RCC 7860 (cell line): Measurements from ENCODE around the gene SVEP1.
"Not testable (repeated sequence)": the region's sequence is repeated elsewhere in the genome, so short reads cannot be mapped to it uniquely, and the experiment has no call there.

ENCODE experiments used
- DNase-seq: peaks from one replicate; pipeline ENCODE4 v3.0.0-alpha.2; 2015; ENCODE audit warnings: low spot score
- FAIRE-seq: peaks from 2 replicates; lab custom pipeline; 2012; peaks lifted over from hg19 to GRCh38; lab: Jason Lieb, UNC

The SVEP1 gene

DNA sequence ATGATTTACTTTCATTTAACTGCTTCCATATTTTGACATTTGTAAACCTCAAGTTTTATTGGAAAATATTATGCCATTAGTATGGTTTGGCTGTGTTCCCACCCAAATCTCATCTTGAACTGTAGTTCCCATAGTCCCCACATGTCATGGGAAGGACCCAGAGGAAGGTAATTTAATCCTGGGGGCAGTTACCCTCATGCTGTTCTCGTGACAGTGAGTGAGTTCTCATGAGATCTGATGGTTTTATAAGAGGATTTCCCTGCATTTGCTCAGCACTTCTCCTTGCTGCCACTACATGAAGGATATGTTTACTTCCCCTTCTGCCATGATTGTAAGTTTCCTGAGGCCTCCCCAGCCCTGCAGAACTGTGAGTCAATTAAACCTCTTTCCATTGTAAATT, 48.3 kb downstream of the SVEP1 start:
- not testable (repeated sequence) for FAIRE-seq, DNase-seq

DNA sequence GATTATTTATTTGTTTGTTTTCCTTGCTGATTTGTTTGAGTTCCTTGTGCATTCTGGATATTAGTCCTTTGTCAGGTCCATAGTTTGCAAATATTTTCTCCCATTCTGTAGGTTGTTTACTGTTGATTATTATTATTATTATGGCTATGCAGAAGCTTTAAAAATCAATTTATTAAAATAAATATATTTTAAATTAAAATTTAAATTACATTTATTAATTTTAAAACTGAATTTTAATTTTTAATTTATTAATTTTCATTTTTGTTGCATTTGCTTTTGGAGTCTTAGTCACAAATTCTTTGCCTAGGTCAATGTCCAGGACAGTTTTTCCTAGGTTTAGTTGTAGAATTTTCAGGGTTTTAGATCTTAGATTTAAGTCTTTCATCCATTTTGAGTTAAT, 50.9 kb downstream of the SVEP1 start:
- FAIRE-seq (no peak), DNase-seq (no peak)

DNA sequence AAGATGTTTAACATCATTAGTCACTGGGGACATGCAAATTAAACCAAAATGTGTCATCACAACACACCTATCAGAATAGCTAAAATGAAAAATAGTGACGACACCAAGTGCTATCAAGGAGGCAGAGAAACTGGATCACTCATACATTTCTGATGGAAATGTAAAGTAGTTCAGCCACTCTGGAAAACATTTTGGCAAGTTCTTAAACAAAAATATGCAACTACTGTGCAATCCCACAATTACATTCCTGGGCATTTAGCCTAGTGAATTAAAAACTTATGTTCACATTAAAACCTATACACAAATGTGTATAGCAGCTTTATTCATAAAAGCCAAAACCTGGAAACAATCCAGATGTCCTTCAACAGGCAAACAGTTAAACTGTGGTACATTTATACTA, 53.1 kb downstream of the SVEP1 start:
- FAIRE-seq (no peak), DNase-seq (no peak)

DNA sequence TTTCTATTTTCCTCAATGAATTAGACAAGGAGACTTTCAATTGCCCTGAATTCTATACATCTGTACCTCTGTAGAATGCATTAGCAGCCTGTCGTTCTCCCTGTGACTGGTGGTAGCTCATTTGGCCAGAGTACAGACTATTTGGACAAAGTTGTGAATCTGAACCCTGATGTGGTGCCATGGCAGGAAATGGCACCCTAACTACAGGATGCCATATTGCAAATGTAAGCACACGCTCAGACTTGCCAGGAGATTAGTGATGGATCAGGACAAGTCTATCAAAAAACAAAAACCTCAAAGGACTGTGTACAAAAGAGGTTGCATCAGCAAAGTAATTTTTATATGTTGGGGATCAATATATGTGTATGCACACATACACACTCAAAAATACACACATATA, 58.3 kb downstream of the SVEP1 start:
- no peak for FAIRE-seq
- no peak for DNase-seq

DNA sequence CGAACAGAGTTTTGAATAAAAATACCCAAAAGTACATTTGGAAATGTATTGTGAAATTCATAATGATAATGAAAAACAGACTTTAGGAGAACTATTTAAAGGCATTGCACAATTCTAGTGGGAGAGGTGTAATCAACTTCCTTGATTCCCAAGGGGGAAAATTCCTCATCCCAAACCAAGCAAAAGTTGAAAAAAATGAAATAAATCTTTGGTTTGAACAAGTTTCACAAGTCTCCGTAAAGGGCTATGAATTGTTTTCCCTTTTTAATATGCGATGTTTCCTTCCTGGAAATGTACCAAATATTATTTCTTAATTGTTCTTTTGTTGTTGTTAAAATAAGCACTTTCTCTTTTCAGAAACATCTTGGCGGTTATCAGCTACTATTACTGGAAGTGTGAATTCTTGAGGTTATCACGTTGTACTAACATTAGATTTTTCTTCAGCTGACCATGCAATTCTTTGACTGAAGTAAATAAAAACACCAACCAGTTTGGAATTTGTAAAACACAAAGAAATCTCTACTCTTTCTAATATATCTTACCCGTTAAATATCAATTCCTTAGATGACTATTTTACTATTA, 59.3 kb downstream of the SVEP1 start:
- DNase-seq (no peak), FAIRE-seq (no peak)

DNA sequence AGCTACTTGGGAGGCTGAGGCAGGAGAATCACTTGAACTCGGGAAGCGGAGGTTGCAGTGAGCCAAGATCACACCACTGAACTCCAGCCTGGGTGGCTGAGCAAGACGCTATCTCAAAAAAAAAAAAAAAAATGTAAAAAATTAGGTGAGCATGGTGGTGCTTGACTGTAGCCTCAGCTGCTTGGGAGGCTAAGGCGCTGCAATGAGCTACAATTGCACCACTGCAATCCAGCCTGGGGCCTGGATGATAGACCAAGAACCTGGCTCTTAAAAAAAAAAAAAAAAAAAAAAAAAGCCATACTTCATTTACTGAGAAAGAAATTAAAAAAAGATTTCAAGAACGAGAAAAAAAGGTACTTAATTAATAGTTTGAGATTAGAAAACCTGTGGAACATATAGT, 62.1 kb downstream of the SVEP1 start:
- no peak for DNase-seq
- peak; percentile 7 for FAIRE-seq

DNA sequence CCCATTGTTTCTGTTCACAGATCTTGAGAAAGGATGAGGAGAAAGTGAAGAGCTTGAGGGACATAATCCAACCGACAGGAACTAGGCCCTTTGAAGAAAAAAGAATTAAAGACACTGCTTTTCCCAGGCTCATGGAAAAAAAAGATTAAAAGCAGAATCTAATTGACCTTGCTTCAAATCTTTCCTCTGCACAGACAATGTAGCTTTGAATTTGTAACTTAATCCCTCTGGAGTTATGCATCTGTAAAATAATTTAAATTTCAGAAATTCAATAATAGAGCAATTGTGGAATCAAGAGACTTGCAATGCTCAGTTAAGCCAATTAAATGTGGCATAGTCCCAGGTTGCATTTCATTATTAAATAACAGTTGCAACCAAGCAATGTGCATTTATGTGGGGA, 64.6 kb downstream of the SVEP1 start:
- no peak for FAIRE-seq

DNA sequence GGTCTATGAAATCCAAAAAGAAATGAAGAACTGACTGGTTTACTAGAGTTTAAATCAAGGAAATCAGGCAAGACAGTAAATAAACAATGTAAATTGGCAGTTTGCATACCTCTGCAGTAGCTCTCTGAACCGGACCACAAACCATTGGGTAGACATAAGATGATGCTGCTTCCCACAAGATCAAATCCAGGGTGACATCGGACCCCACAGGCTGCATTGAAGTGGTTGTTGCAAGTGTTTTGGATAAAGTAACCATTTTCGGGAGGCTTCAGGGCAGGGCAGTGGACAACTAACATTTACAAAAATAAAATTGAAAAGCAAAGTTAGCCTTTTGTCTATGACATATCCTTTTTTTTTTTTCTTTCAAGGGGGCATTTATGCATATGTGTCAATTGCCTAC, 66.7 kb downstream of the SVEP1 start:
- no peak for DNase-seq
- no peak for FAIRE-seq

More for the DNA sequence above, 64.6 kb downstream of the SVEP1 start:
- DNase-seq: no peak

DNA sequence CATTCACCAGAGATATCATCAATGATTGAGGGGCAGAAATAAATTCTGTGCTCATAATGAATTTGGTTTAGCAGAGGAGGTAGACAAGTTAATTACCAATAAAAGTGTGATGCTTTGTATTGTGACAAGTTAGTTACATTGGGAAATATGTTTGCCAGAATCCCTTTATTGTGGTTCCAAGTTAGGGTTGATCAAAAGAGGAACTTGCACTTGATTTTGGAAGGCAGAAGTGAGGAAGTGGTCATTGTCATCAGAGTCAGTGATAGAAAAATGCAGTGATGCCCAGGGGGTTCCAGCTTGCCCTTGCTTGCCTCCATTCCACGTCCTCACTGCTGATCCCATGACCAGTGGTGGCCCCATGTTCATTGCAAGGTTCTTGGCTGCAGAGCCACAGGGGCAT, 69.7 kb downstream of the SVEP1 start:
- DNase-seq (no peak), FAIRE-seq (no peak)

DNA sequence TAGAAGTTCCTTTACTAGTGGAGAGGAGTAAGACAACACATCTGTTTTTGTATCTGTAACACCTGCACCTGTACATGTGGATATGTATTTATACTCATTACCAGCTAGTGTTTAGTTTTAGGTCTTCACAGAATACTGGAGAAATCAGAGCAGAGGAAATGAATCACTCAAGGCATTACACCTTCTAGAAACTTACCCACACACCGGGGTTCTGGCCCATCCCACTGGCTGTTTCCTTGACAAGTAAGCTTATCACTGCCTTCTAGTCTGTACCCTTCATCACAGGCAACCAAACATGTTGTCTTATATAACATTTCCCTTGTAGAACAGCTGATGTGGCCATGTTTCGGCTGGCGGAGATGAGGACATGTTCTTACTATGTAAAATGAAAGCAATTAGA, 76.7 kb downstream of the SVEP1 start:
- no peak for DNase-seq

DNA sequence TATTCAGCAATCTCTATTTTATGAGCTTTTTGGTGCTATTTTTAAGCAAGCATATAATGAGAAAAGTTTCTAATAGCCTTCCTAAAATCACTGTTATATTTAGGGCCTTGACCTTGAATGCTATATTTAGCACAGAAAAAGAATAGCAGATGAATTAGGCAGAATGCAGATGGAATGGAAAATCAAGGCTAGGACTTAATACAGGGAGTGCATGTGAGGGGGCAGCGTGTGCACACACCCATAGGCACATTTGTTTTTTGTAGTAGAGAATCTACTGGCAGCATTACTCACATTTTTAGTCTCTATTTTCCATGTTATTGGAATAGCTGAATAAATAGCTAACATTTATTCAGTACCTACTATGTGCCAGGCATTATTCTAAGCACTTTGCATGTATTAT, 79.9 kb downstream of the SVEP1 start:
- no peak for DNase-seq
- FAIRE-seq: no peak

More for the DNA sequence above, 76.7 kb downstream of the SVEP1 start:
- FAIRE-seq: no peak

DNA sequence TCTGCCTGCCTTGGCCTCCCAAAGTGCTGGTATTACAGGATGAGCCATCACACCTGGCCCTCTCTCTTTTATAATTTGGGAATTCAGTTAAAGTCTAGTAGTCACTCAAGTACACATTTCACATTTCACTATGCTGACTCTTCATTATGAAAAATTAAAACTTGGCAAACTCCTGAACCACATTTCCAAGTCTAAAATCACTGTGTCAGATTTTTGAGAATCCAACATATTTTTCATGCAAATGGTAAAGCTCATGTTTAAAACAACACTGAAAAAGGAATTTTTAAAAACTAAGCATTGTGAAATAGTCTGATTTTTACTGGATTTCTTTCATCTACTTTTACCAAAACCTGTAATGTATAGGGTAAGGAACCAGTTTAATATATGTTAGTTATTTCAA, 92.3 kb downstream of the SVEP1 start:
- DNase-seq: no peak
- FAIRE-seq: no peak

DNA sequence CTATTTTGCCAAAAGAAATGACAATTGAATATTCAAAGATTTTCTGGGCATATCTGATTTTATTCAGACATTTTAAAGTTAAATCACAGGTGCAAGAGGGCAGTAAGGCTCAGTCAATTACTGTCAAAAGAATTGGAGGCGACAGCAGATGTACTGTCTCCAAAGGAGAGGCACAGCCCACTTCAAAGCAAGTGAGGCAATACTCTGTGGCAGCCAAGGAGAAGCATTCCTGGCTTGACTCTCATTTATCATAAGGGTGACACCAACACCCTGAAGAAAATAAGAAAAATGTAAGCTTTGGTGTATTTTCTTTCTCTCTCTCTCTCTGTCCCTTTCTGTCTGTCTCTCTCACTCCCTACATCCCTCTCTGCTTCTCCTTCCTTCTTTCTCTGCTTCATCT, 93.3 kb downstream of the SVEP1 start:
- no peak for DNase-seq
- no peak for FAIRE-seq

DNA sequence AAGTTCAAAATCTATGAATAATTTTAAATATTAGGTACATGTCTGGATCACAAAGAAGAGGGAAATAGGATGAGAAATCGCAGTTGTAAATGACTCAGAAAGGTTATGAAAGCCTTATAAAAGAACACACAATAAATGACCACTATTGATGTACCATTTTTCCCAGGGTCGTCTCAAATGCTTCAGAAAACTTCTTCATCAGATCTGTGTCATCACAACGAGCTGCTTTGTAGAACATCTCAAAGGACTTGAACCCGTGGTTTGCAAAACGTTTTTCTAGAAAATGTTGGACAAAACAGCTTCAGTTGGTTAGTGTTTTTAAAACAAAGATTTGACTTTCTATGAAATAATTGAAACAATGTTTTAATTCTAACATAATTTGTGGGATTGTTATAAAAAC, 100.1 kb downstream of the SVEP1 start:
- FAIRE-seq (no peak), DNase-seq (no peak)

DNA sequence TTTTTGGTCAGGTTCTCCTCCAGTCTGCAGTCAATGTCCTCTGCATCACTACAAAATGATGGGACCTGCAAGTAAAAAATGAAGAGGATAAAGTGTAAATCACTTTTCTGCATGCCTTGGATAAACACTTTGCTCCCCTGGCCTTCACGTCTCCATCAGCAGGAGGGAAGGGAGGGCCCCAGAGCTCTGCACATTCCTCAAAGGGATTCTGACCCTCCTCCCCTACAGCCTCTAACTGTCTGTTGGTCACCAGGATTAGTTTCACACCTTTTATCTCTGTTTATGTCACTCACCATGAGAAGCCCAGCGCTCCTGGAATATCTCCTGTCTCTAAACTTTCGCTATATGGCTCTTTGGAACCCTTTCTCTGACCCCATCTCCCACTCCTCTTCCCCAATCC, 103.3 kb downstream of the SVEP1 start:
- FAIRE-seq (no peak), DNase-seq (no peak)

DNA sequence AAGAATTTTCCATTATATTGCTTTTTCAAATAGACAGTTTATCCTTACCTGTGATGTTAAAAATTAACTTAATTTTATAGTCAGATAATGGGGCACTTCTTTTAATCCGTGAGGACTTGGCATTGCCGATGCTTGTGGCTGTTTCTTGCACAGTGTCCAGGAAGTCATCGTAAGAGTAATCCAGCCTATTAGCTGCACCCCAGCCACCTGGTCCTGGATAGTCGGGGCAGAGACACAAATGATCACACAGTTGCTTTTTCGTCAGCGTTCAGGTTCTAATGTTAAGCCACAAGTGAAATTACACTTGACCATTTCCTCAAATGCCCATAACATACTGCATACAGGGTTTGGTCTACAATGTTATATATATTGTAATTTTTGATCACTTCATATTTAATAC, 107.4 kb downstream of the SVEP1 start:
- FAIRE-seq: no peak
- no peak for DNase-seq

DNA sequence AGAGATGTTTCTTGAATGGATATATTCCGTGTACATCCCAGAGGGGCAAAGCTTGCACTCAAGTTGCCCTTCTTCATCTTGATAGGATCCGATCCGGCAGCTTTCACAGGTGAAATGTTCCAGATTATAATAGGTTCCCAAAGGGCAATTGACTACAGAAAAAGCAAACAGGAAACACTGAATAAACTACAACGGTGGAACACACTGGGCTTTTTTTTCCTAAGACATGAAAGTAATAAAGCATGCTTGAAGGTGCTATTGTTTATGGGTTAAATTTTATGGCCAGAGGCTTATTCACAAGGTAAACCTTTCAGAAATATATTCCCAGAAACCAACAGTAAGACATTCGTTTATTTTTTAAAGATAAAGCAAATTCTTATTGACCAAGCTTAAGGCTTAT, 110.6 kb downstream of the SVEP1 start:
- no peak for DNase-seq
- no peak for FAIRE-seq

DNA sequence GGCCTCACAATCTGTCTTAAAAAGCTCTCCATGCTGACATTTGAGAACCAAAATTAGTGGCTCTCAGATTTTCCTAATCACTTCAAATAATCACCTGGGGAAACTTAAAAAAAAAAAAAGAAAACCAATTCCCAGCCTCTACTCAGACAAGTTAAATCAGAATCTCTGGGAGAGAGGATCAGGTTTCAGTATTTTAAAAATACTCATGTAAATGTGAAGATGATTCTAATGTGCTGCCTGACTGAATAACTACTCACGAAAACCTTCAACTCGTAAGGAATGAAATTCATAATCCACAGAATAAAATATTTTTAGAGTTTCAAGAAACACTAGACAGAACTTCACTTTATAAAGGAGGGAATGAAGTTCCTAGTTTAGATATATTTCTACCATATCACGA, 114.4 kb downstream of the SVEP1 start:
- FAIRE-seq (no peak), DNase-seq (no peak)

DNA sequence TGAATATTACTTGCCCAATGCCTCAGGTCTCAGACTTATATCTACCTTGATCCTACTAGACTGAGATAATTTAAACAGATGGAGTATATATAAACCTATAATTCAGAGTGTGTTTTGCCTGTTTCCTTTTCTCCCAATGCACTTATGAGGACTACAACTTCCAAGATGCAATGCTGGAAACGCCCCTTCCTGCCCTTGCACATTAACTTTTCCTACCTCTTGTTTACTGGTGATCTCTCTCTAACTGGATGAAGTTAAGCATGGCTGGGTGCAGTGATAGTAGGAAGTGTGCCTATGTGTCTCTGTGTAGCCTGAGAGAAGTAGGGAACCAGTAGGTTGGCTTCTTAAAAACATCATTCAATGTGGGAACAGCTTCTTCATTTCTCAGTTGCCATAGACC, 115.2 kb downstream of the SVEP1 start:
- no peak for DNase-seq
- no peak for FAIRE-seq

DNA sequence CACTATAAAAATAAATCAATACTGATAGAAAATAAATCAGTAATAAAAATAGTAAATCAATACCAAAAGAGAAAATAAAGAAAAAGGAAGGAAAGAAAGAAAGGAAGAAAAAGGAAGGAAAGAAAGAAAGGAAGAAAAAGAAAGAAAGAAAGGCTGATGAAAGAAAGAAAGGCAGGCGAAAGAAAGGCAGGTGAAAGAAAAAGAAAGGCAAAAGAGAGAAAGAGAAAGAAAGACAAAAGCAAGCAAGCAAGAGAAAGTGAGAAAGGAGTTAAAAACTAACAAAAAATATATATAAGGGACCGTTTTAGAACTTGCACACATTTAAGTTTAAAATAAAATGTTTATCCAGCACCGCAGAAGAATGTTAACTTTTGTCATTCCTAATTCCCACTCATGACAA, 116.0 kb downstream of the SVEP1 start:
- DNase-seq: no peak
- FAIRE-seq: no peak

DNA sequence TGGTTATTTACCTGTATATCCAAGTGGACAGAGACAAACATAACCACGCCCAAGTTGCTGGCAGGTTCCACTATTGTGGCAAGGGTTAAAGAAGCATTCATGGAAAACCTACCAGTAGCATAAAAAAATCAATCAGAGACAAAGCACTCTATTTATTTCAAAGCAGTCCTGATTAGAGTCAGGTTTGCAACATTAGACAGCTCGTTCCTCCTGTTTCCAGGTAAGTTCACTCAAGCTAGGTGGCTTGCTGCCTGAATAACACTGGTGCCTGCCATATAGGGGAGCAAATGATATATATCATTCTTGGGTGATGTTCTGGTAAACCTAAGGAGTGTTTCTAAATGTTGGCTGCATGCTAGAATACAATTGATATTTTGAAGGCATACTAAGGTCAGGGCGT, 122.3 kb downstream of the SVEP1 start:
- FAIRE-seq (no peak), DNase-seq (no peak)

DNA sequence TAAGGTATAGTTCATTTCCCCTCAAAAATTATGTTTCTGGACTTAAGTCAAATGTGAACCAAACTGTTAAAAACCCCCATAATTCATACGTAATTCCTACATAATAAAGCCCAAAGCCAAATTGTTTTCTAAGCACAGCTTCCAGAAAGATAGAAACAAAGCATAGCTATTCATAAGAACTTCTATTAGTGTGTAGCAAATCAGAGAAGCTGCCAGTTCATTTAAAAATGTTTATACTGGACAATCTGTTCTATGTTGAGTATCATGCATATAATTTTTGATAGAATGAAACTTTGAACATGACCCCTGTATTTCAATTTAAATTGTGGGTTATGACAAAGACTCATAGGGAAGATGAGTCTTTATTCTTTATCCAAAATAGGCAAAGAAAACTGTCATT, 122.9 kb downstream of the SVEP1 start:
- FAIRE-seq (no peak), DNase-seq (no peak)

DNA sequence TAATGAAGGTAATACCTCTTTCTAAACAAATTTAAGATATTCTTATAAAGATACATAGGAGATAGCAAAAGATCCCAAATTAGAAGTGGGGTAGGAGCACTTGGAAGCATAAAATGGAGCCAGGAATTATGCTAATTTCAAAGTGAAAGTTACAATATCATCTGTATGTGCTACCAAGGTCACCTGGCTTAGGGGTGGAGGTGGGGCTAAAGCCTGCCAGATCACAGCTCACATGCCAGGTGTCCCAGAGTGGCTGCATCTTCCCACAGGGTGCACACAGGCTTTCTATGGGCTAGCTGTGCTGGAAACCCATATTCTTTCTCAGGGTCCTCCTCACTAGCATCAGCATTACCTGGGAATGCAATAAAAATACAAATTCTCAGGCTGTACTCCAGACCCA, 123.7 kb downstream of the SVEP1 start:
- FAIRE-seq (no peak), DNase-seq (no peak)
